HFFc6 (cell line): Measurements from ENCODE around the gene EGR4. TPM values are rescaled to one million over a fixed set of nuclear protein-coding genes. Genes with fewer than 3 reads are reported as not detected.

Experiments
- DNase-seq: peaks from one replicate; pipeline ENCODE4 v3.0.0-alpha.2; 2018
- H3K27ac Mint-ChIP-seq: 2 replicates; pipeline ENCODE4 v1.8.0; 2020; ENCODE audit warnings: mild to moderate bottlenecking, mixed read lengths
- H3K27me3 Mint-ChIP-seq: 2 replicates; pipeline ENCODE4 v1.8.0; 2021; ENCODE audit warnings: mild to moderate bottlenecking, moderate library complexity, mixed read lengths; ENCODE audit not compliant: insufficient read depth
- H3K36me3 Mint-ChIP-seq: 2 replicates; pipeline ENCODE4 v1.8.0; 2021; ENCODE audit warnings: low read depth, mixed read lengths
- H3K4me1 Mint-ChIP-seq: 2 replicates; pipeline ENCODE4 v1.8.0; 2020; ENCODE audit warnings: low read depth, mixed read lengths
- H3K4me3 Mint-ChIP-seq: 2 replicates; pipeline ENCODE4 v1.8.0; 2020; ENCODE audit warnings: mild to moderate bottlenecking, moderate library complexity, mixed read lengths
- H3K9me3 Mint-ChIP-seq: 2 replicates; pipeline ENCODE4 v1.8.0; 2020; ENCODE audit warnings: mild to moderate bottlenecking, mixed read lengths
- total RNA-seq, 6 experiments: library from RNA; stranded (reverse); fragmentation: NEBNext Ultra II Directional; extraction: Animal tissue kit (Norgen Biotek cat#: 25700); gene quantifications; 2 replicates in 1 of 6; 3 replicates in 5 of 6; pipeline ENCODE4 v1.2.3, GENCODE V29; 2021
- TF ChIP-seq, protein P1 (sequence below): fragments of 200-600 bp; sonication (generic); IDR thresholded peaks from 2 replicates; pipeline ENCODE4 v1.5.0; 2021; ENCODE audit warnings: antibody characterized with exemption, mild to moderate bottlenecking

The EGR4 gene
- total RNA-seq, 6 experiments from 2014 or later, result not detected

DNA sequence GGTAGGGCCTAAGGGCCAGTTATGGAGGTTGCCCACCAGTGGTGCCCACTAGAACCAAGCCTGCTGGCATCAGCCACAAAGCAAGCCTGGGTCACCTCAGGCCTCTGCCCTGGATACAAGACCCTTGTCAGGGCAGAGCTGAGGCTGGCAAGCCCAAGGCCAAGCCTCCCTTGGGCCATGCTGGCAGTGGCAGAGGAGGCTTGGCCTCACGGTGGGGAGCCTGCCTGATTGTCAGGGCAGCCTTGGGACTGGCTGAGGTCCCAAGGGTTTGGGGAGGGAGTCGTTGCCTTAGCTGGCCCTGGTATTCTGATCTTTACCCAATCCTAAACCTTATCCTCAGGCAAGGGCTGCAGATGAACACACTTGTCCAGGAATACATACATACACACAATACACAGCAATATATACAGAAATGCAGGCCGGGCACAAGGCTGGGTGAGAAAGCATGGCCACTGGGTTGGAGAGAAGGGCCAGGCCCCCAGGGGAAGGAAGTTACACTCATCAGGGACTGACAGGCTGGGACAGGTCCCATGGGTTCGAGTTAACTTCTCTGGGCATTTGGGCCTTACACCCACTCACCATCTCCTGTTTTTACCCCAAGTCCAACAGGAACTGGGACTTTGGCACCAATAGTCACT, 38.2 kb downstream of the EGR4 start:
- Mint-ChIP-seq H3K9me3 (no peaks in the 10 kb centered on the region), H3K27me3 (peaks cover 6% of the 10 kb centered on the region), H3K4me1 (no peaks in the 10 kb centered on the region), H3K36me3 (peaks cover 11% of the 10 kb centered on the region; the same call in 1 of the 2 replicates), H3K27ac (no peak overlapping the region), H3K4me3 (no peak overlapping the region)
- TF ChIP-seq, protein P1, sequence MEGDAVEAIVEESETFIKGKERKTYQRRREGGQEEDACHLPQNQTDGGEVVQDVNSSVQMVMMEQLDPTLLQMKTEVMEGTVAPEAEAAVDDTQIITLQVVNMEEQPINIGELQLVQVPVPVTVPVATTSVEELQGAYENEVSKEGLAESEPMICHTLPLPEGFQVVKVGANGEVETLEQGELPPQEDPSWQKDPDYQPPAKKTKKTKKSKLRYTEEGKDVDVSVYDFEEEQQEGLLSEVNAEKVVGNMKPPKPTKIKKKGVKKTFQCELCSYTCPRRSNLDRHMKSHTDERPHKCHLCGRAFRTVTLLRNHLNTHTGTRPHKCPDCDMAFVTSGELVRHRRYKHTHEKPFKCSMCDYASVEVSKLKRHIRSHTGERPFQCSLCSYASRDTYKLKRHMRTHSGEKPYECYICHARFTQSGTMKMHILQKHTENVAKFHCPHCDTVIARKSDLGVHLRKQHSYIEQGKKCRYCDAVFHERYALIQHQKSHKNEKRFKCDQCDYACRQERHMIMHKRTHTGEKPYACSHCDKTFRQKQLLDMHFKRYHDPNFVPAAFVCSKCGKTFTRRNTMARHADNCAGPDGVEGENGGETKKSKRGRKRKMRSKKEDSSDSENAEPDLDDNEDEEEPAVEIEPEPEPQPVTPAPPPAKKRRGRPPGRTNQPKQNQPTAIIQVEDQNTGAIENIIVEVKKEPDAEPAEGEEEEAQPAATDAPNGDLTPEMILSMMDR, result no peak
- DNase-seq, result no peak

GRCh38 chr2:73254343-73255006, 38.9 kb downstream of the EGR4 start:
- peaks cover 18% of the 10 kb centered on the region for H3K36me3 Mint-ChIP-seq
- TF ChIP-seq, protein P1, result no peak
- no peaks in the 10 kb centered on the region for H3K9me3 Mint-ChIP-seq
- peaks cover 5% of the 10 kb centered on the region for H3K27me3 Mint-ChIP-seq
- no peak for DNase-seq
- H3K4me3 Mint-ChIP-seq, result no peak overlapping the region
- H3K27ac Mint-ChIP-seq, result no peak overlapping the region
- H3K4me1 Mint-ChIP-seq, result no peaks in the 10 kb centered on the region

- H3K9me3 Mint-ChIP-seq, result no peaks in the 10 kb centered on the region
- H3K27ac Mint-ChIP-seq, result no peak overlapping the region
- no peaks in the 10 kb centered on the region; the same call in 1 of the 2 replicates for H3K27me3 Mint-ChIP-seq
- DNase-seq, result no peak
- peaks cover 22% of the 10 kb centered on the region for H3K36me3 Mint-ChIP-seq
- no peaks in the 10 kb centered on the region for H3K4me1 Mint-ChIP-seq
- TF ChIP-seq, protein P1, result no peak
- no peak overlapping the region for H3K4me3 Mint-ChIP-seq
Observed at GRCh38 chr2:73253901-73254300, 39.4 kb downstream of the EGR4 start.

GRCh38 chr2:73253400-73253799, 39.9 kb downstream of the EGR4 start:
- Mint-ChIP-seq H3K27me3 (no peaks in the 10 kb centered on the region; the same call in 1 of the 2 replicates), H3K4me3 (no peak overlapping the region), H3K36me3 (peaks cover 26% of the 10 kb centered on the region), H3K4me1 (no peaks in the 10 kb centered on the region), H3K27ac (no peak overlapping the region), H3K9me3 (no peaks in the 10 kb centered on the region)
- DNase-seq, result no peak
- TF ChIP-seq, protein P1, result no peak

DNA sequence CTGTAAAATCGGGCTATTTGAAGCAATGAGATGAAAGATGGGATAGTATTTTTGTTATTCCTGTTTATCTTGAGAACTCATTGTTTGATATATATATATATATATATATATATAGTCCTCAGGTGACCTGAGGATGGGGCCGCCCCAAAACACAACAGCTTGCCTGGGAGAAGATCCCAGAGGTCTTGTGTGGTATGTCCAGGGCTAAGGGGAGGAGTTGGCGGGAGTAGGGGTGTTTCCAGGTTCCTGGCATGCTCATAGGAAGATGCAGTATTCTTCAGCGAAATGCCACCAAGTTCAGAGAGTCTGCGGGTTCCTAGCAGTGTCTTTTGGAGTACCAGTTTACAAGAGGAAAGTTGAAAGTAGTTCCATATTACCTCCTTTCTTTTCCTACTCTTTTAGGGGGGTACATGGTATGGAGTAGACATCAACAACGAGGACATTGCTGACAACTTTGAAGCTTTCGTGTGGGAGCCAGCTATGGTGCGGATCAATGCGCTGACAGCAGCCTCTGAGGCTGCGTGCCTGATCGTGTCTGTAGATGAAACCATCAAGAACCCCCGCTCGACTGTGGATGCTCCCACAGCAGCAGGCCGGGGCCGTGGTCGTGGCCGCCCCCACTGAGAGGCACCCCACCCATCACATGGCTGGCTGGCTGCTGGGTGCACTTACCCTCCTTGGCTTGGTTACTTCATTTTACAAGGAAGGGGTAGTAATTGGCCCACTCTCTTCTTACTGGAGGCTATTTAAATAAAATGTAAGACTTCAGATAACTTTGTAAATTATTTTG, 40.9 kb downstream of the EGR4 start:
- H3K27ac Mint-ChIP-seq, result no peak overlapping the region
- H3K9me3 Mint-ChIP-seq, result no peaks in the 10 kb centered on the region
- no peak overlapping the region for H3K4me3 Mint-ChIP-seq
- no peaks in the 10 kb centered on the region; the same call in 1 of the 2 replicates for H3K27me3 Mint-ChIP-seq
- H3K4me1 Mint-ChIP-seq, result no peaks in the 10 kb centered on the region
- TF ChIP-seq, protein P1, result no peak
- no peak for DNase-seq
- H3K36me3 Mint-ChIP-seq, result peaks cover 33% of the 10 kb centered on the region
